ENCODE measurements around the gene COA4.
A peak's percentile ranks its signal among the peaks of the same experiment; 100 is the strongest.

Gene COA4

DNA sequence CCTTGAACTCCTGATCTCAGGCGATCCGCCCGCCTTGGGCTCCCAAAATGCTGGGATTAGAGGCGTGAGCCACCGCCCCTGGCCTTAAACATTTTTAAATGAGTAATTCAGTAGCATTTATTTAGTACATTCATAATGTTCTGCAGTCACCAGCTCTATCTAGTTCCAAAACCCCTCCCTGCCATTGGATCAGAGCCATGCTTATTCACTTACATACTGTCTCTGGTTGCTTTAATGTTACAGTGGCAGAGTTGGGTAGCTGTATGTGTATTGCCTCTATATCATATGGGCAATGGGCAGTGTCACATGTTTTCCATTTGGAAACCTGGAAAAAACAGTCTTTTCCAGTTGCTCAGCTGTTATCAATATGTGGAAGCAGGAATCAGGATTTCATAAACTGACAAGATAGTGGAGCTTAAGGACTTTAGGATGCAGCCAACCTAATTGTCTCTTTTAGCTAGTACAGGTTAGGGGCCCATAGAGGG is 10.5 kb downstream of the COA4 start:
- DNase-seq (ENCODE audit: low read depth, low spot score): no peak

DNA sequence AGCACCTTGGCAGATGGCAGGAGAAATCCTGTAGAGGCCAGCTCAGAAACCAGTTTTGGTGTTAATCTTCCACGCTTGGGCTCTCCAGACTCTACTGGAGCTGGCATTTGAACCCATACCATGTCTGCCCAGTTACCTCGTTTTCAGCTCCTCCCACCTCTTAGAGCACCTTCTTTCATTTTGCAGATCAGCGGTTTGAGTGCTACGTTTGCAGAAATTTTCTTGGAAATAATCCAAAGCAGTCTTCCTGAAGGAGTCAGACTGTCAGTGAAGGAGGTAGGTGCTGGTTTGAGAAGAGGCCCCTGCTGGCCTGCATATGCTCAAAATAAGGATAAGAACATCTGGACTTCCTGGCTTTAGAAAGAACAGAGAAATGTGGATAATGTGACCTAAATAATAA is 13.7 kb downstream of the COA4 start:
- DNase-seq (ENCODE audit: low read depth, low spot score): no peak

DNA sequence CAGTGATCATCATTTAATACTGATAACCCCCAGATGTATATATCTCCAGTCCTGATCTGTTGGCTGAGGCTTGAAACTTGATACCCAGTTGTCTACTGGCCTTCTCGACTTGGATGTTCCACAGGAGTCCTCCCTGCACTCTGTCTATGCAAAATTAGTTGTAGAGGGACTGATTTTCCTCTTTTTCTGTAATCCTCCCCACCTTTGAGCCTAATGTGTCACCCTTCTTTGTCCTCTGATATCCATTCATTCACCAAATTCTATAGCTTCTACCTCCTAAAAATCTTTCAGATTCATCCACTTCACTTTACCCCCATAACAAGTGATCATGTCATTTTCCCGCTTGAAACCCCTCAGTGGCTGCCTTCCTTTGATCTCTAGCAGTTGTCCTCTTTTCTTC is 16.4 kb downstream of the COA4 start:
- DNase-seq (ENCODE audit: low read depth, low spot score): no peak

DNA sequence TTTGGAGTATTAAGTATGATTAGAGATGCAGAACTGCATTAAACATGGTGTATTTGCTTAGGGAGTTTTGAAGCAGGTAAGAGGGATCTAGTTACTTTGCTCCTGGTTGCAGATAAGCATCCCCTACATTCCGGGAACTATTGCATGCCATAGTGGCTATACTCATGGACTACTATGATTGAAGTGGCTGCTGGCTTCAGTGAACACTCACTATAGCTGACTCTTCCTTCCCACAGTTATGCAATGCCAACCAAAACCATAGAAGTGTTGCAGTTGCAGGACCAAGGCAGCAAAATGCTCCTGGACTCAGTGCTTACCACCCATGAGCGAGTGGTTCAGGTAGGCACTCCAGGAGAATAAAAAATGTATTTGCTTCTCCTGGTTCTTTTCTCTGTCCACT is 17.0 kb downstream of the COA4 start:
- DNase-seq (ENCODE audit: low read depth, low spot score): no peak

DNA sequence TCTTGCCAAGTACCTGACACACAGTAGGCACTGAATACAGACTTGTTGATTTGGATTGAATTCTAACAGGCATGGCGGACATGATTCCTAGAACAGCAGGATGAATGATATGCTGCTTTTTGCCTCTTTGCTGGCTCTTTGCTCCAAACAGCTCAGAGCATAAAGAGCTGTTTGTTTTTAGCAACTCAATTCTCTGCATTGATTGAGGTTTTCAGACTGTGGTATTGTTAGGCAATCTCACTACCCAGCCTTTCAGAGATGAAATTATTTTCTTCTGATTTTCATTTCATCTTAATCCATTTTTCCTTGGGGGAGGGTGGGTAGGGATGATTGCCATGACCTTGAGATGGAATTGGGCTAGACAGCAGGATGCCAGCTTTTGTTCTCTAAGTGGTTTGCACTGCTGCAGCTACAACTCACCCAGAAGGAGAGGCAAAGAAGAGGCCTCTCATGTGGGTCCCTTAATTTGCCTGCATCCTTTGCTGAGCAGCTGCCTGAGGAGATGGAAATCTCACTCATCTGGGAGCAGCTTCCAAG is 20.5 kb downstream of the COA4 start:
- no peak for DNase-seq (ENCODE audit: low read depth, low spot score)

GRCh38 chr11:73854680-73855079 is 22.0 kb downstream of the COA4 start:
- DNase-seq (ENCODE audit: low read depth, low spot score): no peak

DNA sequence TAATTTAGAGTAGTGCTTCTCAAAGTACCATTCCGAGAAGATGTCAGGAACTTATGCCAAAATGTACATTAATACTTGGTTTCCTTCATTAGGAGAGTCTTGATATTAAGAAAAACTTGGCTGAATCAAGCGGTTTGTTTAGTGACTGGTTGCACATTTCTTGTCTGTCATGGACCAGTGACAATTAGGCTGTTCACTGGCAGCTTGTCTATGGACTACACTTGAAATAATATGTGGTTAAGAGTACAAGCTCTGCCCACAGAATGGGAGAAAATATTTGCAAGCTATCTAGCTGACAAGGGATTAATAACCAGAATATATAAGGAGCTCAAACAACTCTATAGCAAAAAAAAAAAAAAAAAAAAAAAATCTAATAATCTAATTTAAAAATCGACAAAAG is 24.6 kb downstream of the COA4 start:
- DNase-seq (ENCODE audit: low read depth, low spot score): no peak

GRCh38 chr11:73851046-73851764 is 25.4 kb downstream of the COA4 start:
- DNase-seq (ENCODE audit: low read depth, low spot score): no peak

DNA sequence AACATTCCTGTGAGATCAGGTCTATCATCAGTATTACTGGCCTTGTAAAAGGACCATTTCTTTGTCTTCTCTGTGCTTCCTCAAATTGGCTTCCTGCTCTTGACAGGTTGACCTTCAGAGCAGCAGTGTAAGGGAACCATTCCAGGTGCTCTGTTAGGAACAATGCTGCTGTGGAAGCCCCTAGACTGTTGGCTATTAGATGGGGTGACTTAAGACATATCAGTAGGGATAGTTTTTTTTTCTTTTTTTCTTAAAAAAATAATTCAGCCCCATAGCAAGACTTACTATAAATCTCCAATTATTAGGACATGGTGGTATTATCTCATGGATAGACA is 37.6 kb downstream of the COA4 start:
- no peak for DNase-seq (ENCODE audit: low read depth, low spot score)

DNA sequence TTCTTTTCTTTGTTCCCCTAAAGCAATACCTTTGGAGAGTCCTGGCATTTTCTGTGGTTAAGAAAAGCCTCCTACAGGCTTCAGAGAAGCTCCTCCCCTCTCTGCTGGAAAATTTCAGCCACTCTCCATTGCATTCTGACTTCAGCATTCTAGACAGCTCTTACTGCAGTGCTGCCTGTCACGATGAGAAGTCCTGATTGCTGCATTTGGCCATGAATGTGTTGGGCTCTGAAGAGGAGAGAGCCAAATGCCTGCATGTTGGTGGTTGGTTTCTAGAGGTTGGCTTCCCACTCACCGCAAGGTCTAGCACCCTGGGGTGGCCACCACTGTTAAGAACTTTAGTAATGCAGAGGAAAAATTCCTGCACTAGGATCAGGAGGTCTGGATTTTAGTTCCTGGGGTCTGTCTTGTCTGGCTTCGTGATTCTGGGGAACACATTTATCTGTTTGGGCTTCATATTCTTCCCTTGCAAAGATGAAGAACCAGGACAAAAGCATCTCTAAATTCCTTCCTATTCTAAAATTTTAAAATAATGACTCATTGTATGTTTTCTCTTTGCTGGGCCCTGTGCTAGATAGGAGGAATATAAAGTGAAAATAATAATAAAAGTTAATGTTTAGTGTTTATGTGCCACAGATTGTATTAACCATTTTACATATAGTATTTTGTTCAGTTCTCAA is 38.1 kb downstream of the COA4 start:
- DNase-seq (ENCODE audit: low read depth, low spot score): peak; percentile 46

DNA sequence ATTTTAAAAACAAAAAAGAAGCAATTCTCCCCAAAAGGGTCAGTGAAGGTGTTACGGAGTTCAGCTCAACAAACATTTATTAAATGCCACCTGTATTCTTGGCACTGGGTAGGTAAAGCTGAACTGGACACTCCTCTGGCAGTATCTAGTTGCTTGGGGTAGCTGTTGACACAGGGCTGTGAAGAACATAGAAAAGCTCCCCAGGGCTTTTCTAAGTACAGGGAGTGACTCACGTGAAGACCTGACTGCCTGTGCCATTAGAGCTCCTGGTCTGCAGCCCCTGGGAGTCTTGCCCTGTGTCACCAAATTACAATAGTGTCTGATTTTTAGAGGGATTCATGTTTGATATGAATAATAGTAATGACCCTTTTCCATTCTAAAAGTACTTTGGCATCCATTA is 43.6 kb downstream of the COA4 start:
- DNase-seq (ENCODE audit: low read depth, low spot score): peak; percentile 8

DNA sequence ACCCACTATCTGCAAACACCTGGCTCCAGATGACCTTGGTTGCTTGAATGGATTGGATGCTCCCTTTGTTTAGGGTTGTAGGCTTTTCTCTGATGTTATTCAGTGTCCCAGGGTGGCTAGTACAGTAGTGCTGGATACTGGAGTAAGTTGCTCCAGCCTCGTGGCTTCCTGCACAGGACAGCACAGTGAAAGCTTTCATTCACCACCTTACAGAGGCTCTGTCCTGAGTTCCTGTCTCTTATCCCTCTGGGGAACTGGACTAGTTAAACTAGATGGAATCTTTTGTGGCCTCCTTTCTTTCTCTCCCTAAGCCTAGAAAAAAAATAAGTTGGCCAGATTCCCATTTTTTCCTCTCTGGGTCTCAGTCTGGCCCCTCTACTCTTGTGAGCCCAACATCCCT is 46.4 kb downstream of the COA4 start:
- no peak for DNase-seq (ENCODE audit: low read depth, low spot score)
